ENCODE results near the gene GIGYF1. TPM values are rescaled to one million over a fixed set of nuclear protein-coding genes. Genes with fewer than 3 reads are reported as not detected.
A peak's percentile ranks its signal among the peaks of the same experiment; 100 is the strongest.
"Not testable (repeated sequence)": the region's sequence is repeated elsewhere in the genome, so short reads cannot be mapped to it uniquely, and the experiment has no call there.

GIGYF1 gene
- total and polyA plus RNA-seq, 4 donors, result 13.2 to 53.7 (median 33.9) TPM

DNA sequence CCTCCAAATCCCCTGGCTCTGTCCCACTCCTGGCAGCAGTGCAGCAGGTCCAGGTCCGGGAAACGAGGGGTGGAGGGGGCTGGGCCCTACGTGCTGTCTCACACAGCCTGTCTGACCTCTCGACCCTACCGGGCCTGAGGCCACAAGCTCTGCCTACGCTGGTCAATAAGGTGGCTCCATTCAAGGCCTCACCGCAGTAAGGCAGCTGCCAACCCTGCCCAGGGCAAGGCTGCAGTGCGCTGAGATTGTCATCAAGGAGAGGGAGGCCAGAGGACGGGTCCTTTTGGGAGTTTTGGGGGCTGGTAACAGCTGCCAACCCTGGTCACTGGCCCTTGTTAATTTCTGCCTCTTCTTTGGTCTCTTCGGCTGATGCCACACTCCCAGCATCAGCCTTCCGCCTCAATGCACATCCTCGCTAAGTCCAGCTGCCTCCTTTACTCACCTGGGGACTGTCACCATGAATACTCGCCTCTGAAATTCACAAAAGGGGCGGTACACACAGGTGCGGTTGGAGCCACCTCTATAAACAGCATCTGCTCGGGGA is 29.8 kb upstream of the GIGYF1 start:
- peaks cover 37% of the 10 kb centered on the region for H3K27me3 ChIP-seq (ENCODE audit: control insufficient read depth, insufficient read depth, low read length)
- DNase-seq (ENCODE audit: low read depth in 4 of 6, low spot score in 6 of 6), result no peak
- no peaks in the 10 kb centered on the region for H3K36me3 ChIP-seq (ENCODE audit: control insufficient read depth, insufficient read depth, low read length)
- H3K9me3 ChIP-seq (ENCODE audit: control insufficient read depth, insufficient read depth, low read length), result no peaks in the 10 kb centered on the region
- H3K4me3 ChIP-seq (ENCODE audit: low read depth, low read length), result no peak overlapping the region
- 71% methylated on average over 16 of the region's 16 CpGs for WGBS (ENCODE audit: insufficient coverage)
- H3K27ac ChIP-seq (ENCODE audit: low read depth, low read length), result no peak overlapping the region
- H3K4me1 ChIP-seq (ENCODE audit: control insufficient read depth, insufficient read depth, low read length), result peaks cover 5% of the 10 kb centered on the region

DNA sequence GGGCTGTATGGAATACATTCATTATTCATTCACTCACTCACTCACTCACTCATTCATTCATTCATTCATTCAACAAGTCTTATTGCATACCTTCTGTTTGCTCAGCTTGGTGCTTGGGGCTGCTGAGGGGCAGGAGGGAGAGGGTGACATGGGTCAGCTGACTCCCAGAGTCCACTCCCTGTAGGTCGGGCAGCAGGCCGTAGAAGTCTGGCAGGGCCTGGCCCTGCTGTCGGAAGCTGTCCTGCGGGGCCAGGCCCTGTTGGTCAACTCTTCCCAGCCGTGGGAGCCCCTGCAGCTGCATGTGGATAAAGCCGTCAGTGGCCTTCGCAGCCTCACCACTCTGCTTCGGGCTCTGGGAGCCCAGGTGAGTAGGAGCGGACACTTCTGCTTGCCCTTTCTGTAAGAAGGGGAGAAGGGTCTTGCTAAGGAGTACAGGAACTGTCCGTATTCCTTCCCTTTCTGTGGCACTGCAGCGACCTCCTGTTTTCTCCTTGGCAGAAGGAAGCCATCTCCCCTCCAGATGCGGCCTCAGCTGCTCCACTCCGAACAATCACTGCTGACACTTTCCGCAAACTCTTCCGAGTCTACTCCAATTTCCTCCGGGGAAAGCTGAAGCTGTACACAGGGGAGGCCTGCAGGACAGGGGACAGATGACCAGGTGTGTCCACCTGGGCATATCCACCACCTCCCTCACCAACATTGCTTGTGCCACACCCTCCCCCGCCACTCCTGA is 28.6 kb upstream of the GIGYF1 start:
- peaks cover 37% of the 10 kb centered on the region for H3K27me3 ChIP-seq (ENCODE audit: control insufficient read depth, insufficient read depth, low read length)
- H3K9me3 ChIP-seq (ENCODE audit: control insufficient read depth, insufficient read depth, low read length), result no peaks in the 10 kb centered on the region
- peaks cover 5% of the 10 kb centered on the region for H3K4me1 ChIP-seq (ENCODE audit: control insufficient read depth, insufficient read depth, low read length)
- DNase-seq (ENCODE audit: low read depth in 4 of 6, low spot score in 6 of 6), result no peak
- H3K27ac ChIP-seq (ENCODE audit: low read depth, low read length), result no peak overlapping the region
- no peaks in the 10 kb centered on the region for H3K36me3 ChIP-seq (ENCODE audit: control insufficient read depth, insufficient read depth, low read length)
- 70% methylated on average over 17 of the region's 17 CpGs for WGBS (ENCODE audit: insufficient coverage)
- no peak overlapping the region for H3K4me3 ChIP-seq (ENCODE audit: low read depth, low read length)

DNA sequence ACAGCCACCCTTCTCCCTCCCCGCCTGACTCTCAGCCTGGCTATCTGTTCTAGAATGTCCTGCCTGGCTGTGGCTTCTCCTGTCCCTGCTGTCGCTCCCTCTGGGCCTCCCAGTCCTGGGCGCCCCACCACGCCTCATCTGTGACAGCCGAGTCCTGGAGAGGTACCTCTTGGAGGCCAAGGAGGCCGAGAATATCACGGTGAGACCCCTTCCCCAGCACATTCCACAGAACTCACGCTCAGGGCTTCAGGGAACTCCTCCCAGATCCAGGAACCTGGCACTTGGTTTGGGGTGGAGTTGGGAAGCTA is 27.4 kb upstream of the GIGYF1 start:
- no peak overlapping the region for H3K27ac ChIP-seq (ENCODE audit: low read depth, low read length)
- 87% methylated on average over 5 of the region's 8 CpGs for WGBS (ENCODE audit: insufficient coverage)
- no peak for DNase-seq (ENCODE audit: low read depth in 4 of 6, low spot score in 6 of 6)
- peaks cover 37% of the 10 kb centered on the region for H3K27me3 ChIP-seq (ENCODE audit: control insufficient read depth, insufficient read depth, low read length)
- H3K9me3 ChIP-seq (ENCODE audit: control insufficient read depth, insufficient read depth, low read length), result no peaks in the 10 kb centered on the region
- no peaks in the 10 kb centered on the region for H3K36me3 ChIP-seq (ENCODE audit: control insufficient read depth, insufficient read depth, low read length)
- H3K4me3 ChIP-seq (ENCODE audit: low read depth, low read length), result no peak overlapping the region
- peaks cover 5% of the 10 kb centered on the region for H3K4me1 ChIP-seq (ENCODE audit: control insufficient read depth, insufficient read depth, low read length)

DNA sequence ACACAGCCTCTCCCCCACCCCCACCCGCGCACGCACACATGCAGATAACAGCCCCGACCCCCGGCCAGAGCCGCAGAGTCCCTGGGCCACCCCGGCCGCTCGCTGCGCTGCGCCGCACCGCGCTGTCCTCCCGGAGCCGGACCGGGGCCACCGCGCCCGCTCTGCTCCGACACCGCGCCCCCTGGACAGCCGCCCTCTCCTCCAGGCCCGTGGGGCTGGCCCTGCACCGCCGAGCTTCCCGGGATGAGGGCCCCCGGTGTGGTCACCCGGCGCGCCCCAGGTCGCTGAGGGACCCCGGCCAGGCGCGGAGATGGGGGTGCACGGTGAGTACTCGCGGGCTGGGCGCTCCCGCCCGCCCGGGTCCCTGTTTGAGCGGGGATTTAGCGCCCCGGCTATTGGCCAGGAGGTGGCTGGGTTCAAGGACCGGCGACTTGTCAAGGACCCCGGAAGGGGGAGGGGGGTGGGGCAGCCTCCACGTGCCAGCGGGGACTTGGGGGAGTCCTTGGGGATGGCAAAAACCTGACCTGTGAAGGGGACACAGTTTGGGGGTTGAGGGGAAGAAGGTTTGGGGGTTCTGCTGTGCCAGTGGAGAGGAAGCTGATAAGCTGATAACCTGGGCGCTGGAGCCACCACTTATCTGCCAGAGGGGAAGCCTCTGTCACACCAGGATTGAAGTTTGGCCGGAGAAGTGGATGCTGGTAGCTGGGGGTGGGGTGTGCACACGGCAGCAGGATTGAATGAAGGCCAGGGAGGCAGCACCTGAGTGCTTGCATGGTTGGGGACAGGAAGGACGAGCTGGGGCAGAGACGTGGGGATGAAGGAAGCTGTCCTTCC is 26.8 kb upstream of the GIGYF1 start:
- Histone ChIP-seq H3K9me3 (ENCODE audit: control insufficient read depth, insufficient read depth, low read length) (no peaks in the 10 kb centered on the region), H3K4me3 (ENCODE audit: low read depth, low read length) (no peak overlapping the region), H3K27me3 (ENCODE audit: control insufficient read depth, insufficient read depth, low read length) (peaks cover 37% of the 10 kb centered on the region), H3K4me1 (ENCODE audit: control insufficient read depth, insufficient read depth, low read length) (peaks cover 5% of the 10 kb centered on the region), H3K27ac (ENCODE audit: low read depth, low read length) (no peak overlapping the region), H3K36me3 (ENCODE audit: control insufficient read depth, insufficient read depth, low read length) (no peaks in the 10 kb centered on the region)
- no peak for DNase-seq (ENCODE audit: low read depth in 4 of 6, low spot score in 6 of 6)
- 3% methylated on average over 53 of the region's 56 CpGs for WGBS (ENCODE audit: insufficient coverage)

DNA sequence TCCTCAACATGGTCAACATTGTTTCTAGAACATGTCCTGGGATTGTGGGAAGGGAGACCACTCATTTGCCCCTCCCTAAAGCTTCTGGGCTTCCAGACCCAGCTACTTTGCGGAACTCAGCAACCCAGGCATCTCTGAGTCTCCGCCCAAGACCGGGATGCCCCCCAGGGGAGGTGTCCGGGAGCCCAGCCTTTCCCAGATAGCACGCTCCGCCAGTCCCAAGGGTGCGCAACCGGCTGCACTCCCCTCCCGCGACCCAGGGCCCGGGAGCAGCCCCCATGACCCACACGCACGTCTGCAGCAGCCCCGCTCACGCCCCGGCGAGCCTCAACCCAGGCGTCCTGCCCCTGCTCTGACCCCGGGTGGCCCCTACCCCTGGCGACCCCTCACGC is 26.2 kb upstream of the GIGYF1 start, which contains the start of gene EPO:
Gene EPO (plus strand): TSS at position 190 of the 392 bp plus-strand sequence. CDS start 513 bp downstream, outside the sequence.
- Histone ChIP-seq H3K27me3 (ENCODE audit: control insufficient read depth, insufficient read depth, low read length) (peaks cover 37% of the 10 kb centered on the region), H3K27ac (ENCODE audit: low read depth, low read length) (no peak within 1 kb of the TSS), H3K9me3 (ENCODE audit: control insufficient read depth, insufficient read depth, low read length) (no peaks in the 10 kb centered on the region), H3K36me3 (ENCODE audit: control insufficient read depth, insufficient read depth, low read length) (no peaks in the 10 kb centered on the region), H3K4me3 (ENCODE audit: low read depth, low read length) (no peak within 1 kb of the TSS), H3K4me1 (ENCODE audit: control insufficient read depth, insufficient read depth, low read length) (peaks cover 5% of the 10 kb centered on the region)
- WGBS (ENCODE audit: insufficient coverage), result 1% methylated on average over 21 of the region's 21 CpGs
- DNase-seq (ENCODE audit: low read depth in 4 of 6, low spot score in 6 of 6), result no peak

DNA sequence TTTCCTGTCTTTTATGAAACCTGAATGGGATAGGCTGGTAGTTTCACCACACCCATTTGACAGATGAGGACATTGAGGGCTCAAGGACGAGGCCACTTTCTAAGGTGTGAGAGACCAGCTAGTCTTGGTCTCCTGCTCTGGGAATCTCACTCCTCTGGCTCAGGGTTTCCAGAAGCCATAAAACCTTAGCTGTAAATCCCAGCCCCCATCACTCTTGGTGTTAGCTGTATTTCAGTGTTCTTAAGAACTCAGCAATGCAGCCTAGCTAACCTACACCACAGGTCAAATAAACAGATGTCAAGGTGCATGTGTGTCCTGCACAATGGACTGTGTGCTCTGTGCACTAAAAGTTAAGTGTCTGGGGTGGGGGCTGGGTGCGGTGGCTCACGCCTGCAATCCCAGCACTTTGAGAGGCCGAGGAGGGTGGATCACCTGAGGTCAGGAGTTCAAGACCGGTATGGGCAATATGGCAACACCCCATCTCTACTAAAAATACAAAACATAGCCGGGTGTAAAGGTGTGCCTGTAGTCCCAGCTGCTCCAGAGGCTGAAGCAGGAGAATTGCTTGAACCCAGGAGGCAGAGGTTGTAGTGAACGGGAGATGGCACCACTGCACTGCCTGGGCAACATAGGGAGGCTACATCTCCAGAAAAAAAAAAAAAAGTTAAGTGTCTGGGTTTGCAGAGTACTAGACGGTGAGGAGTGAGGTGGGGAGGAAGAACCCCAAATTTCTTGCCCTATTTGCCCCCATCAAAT is 25.7 kb upstream of the GIGYF1 start:
- Histone ChIP-seq H3K27me3 (ENCODE audit: control insufficient read depth, insufficient read depth, low read length) (peaks cover 37% of the 10 kb centered on the region), H3K9me3 (ENCODE audit: control insufficient read depth, insufficient read depth, low read length) (no peaks in the 10 kb centered on the region), H3K36me3 (ENCODE audit: control insufficient read depth, insufficient read depth, low read length) (no peaks in the 10 kb centered on the region), H3K4me3 (ENCODE audit: low read depth, low read length) (no peak overlapping the region), H3K27ac (ENCODE audit: low read depth, low read length) (no peak overlapping the region), H3K4me1 (ENCODE audit: control insufficient read depth, insufficient read depth, low read length) (peaks cover 5% of the 10 kb centered on the region)
- DNase-seq (ENCODE audit: low read depth in 4 of 6, low spot score in 6 of 6), result peak in 1 of 6 donors; percentile 6
- 60% methylated on average over 3 of the region's 8 CpGs for WGBS (ENCODE audit: insufficient coverage)

DNA sequence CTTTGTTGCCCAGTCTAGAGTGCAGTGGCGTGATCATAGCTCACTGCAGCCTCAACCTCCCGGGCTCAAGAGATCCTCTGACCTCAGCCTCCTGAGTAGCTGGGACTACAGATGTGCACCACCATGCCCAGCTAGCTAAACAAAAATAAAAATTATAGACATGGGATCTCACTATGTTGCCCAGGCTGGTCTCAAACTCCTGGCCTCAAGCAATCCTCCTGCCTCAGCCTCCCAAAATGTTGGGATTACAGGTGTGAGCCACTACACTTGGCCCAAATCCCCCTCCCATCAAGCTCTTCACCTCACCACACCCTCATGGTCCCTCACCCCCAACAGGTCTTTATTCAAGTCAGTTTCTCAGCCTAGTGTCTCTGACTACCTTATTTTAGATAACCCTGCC is 23.0 kb upstream of the GIGYF1 start:
- not testable (repeated sequence) for H3K36me3 ChIP-seq (ENCODE audit: control insufficient read depth, insufficient read depth, low read length); H3K9me3 ChIP-seq (ENCODE audit: control insufficient read depth, insufficient read depth, low read length); H3K4me1 ChIP-seq (ENCODE audit: control insufficient read depth, insufficient read depth, low read length); H3K4me3 ChIP-seq (ENCODE audit: low read depth, low read length); DNase-seq (ENCODE audit: low read depth in 4 of 6, low spot score in 6 of 6); H3K27ac ChIP-seq (ENCODE audit: low read depth, low read length)
- WGBS (ENCODE audit: insufficient coverage), result 100% methylated on average over 2 of the region's 2 CpGs
- H3K27me3 ChIP-seq (ENCODE audit: control insufficient read depth, insufficient read depth, low read length), result peaks cover 31% of the 10 kb centered on the region

DNA sequence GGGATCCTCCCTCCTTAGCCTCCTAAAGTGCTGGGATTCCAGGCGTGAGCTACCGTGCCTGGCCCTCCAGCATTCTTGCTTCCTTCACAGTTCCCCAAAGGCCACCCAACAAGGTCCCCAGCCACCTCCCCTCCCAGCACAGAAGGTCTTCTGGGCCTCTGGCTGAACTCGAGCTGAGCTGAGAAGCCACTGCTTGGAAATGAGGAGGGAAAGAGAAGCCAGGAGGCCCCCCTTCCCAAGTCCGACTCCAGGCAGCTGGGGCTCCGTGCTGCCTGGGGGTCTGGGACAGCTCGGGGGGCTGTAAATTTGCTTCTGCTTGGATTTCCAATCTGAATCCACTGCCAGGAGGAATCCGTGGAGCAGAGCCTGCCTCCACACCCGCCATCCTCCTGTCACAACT is 20.7 kb upstream of the GIGYF1 start:
- Histone ChIP-seq H3K27ac (ENCODE audit: low read depth, low read length) (no peak overlapping the region), H3K36me3 (ENCODE audit: control insufficient read depth, insufficient read depth, low read length) (peaks cover 3% of the 10 kb centered on the region), H3K4me3 (ENCODE audit: low read depth, low read length) (no peak overlapping the region), H3K4me1 (ENCODE audit: control insufficient read depth, insufficient read depth, low read length) (peaks cover 3% of the 10 kb centered on the region), H3K9me3 (ENCODE audit: control insufficient read depth, insufficient read depth, low read length) (no peaks in the 10 kb centered on the region), H3K27me3 (ENCODE audit: control insufficient read depth, insufficient read depth, low read length) (peaks cover 8% of the 10 kb centered on the region)
- DNase-seq (ENCODE audit: low read depth in 4 of 6, low spot score in 6 of 6), result no peak
- 87% methylated on average over 7 of the region's 8 CpGs for WGBS (ENCODE audit: insufficient coverage)

DNA sequence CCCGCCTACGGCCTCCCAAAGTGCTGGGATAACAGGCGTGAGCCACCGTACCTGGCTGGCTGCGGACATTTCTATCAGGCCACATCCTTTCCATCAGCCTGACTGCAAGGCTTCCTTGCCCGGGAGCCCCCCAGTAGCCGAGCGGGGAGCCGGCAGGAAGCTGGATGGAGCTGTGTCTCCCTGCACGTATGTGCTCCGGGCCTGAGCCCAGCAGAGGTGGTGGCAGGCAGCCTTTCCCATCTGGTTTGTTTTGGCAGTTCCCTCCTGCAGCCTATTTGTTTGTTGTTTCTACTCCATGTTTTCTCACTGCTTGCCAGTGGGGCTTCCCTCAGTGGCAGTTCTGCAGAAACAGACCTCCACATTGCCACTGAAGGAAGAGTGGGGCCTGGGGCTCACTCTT is 17.3 kb upstream of the GIGYF1 start:
- Histone ChIP-seq H3K27ac (ENCODE audit: low read depth, low read length) (no peak overlapping the region), H3K9me3 (ENCODE audit: control insufficient read depth, insufficient read depth, low read length) (no peaks in the 10 kb centered on the region), H3K27me3 (ENCODE audit: control insufficient read depth, insufficient read depth, low read length) (no peaks in the 10 kb centered on the region), H3K36me3 (ENCODE audit: control insufficient read depth, insufficient read depth, low read length) (peaks cover 25% of the 10 kb centered on the region), H3K4me1 (ENCODE audit: control insufficient read depth, insufficient read depth, low read length) (peaks cover 11% of the 10 kb centered on the region), H3K4me3 (ENCODE audit: low read depth, low read length) (no peak overlapping the region)
- 70% methylated on average over 11 of the region's 11 CpGs for WGBS (ENCODE audit: insufficient coverage)
- peak in 2 of 6 donors; percentile 5 to 76 for DNase-seq (ENCODE audit: low read depth in 4 of 6, low spot score in 6 of 6)
